Occipital lobe (tissue), 3 donors: ENCODE results near the gene ZNF419. TPM values are rescaled to one million over a fixed set of nuclear protein-coding genes. Genes with fewer than 3 reads are reported as not detected.

Source experiments
- DNase-seq: peaks from one replicate; lab custom pipeline; 2025; lab: John Stamatoyannopoulos, UW
- small RNA-seq: library from RNA; depleted of rRNA; stranded (forward); fragments of <200 nt; gene quantifications from one replicate; pipeline ENCODE3, GENCODE V24; 2014
- total RNA-seq: library from RNA; depleted of rRNA; stranded (reverse); fragments of >200 nt; gene quantifications from one replicate; pipeline ENCODE4 v1.2.3, GENCODE V29; 2014

Gene ZNF419
- total RNA-seq, 1 donor from 2014 or later = 32.1 TPM

GRCh38 chr19:57527136-57527881 is 39.8 kb downstream of the ZNF419 start, which contains the start of gene ZNF549:
ZNF549 (plus strand) TSS chr19:57527356; CDS start chr19:57527574, 218 bp downstream.
- DNase-seq = peak; percentile 74

- DNase-seq = no peak
Observed at GRCh38 chr19:57537953-57538547, 50.5 kb downstream of the ZNF419 start.

Small RNA genes lying within 50 kb of the gene (small RNA-seq; reads per million reads assigned to genes)
- not detected for gene VN1R107P

Other genes with a start within 250 kb of the ZNF419 start
- 34.2 TPM for gene ZNF805, start 247.1 kb upstream of the ZNF419 start, total RNA-seq
- gene ZNF460, start 207.3 kb upstream of the ZNF419 start, total RNA-seq = 155 TPM
- 40.7 TPM for gene ZNF543, start 167.3 kb upstream of the ZNF419 start, total RNA-seq
- 22.1 TPM for gene ZNF304, start 136.5 kb upstream of the ZNF419 start, total RNA-seq
- 26.2 TPM for gene TRAPPC2B, start 124.2 kb upstream of the ZNF419 start, total RNA-seq
- gene ZNF547, start 124.2 kb upstream of the ZNF419 start, total RNA-seq = 11.2 TPM
- gene ZNF548, start 97.9 kb upstream of the ZNF419 start, total RNA-seq = 49.1 TPM
- 31.7 TPM for gene ZNF17, start 76.6 kb upstream of the ZNF419 start, total RNA-seq
- gene ZNF749, start 52.4 kb upstream of the ZNF419 start, total RNA-seq = 37.1 TPM
- 5.0 TPM for gene VN1R1, start 30.6 kb upstream of the ZNF419 start, total RNA-seq
- gene ZNF772, start 10.2 kb upstream of the ZNF419 start, total RNA-seq = 73.9 TPM
- 26.4 TPM for gene ZNF773, start 12.2 kb downstream of the ZNF419 start, total RNA-seq
- gene ZNF549, start 39.6 kb downstream of the ZNF419 start, total RNA-seq = 18.7 TPM
- gene ZNF550, start 72.1 kb downstream of the ZNF419 start, total RNA-seq = 12.8 TPM
- gene ZNF416, start 91.2 kb downstream of the ZNF419 start, total RNA-seq = 15.1 TPM
- 33.7 TPM for gene ZIK1, start 96.4 kb downstream of the ZNF419 start, total RNA-seq
- gene ZNF530, start 112.1 kb downstream of the ZNF419 start, total RNA-seq = 3.6 TPM
- gene ZNF134, start 126.5 kb downstream of the ZNF419 start, total RNA-seq = 41.0 TPM
- 34.9 TPM for gene ZNF211, start 145.4 kb downstream of the ZNF419 start, total RNA-seq
- gene ZSCAN4, start 181.2 kb downstream of the ZNF419 start, total RNA-seq = not detected
- gene ZNF551, start 194.2 kb downstream of the ZNF419 start, total RNA-seq = 30.1 TPM
- gene ZNF154, start 221.5 kb downstream of the ZNF419 start, total RNA-seq = 42.7 TPM
- gene ZNF671, start 239.9 kb downstream of the ZNF419 start, total RNA-seq = 36.2 TPM